ENCODE results near the gene PARD3. TPM values are rescaled to one million over a fixed set of nuclear protein-coding genes. Genes with fewer than 3 reads are reported as not detected.

The PARD3 gene
- total RNA-seq, 1 donor from 2014 or later, result 37.2 TPM

DNA sequence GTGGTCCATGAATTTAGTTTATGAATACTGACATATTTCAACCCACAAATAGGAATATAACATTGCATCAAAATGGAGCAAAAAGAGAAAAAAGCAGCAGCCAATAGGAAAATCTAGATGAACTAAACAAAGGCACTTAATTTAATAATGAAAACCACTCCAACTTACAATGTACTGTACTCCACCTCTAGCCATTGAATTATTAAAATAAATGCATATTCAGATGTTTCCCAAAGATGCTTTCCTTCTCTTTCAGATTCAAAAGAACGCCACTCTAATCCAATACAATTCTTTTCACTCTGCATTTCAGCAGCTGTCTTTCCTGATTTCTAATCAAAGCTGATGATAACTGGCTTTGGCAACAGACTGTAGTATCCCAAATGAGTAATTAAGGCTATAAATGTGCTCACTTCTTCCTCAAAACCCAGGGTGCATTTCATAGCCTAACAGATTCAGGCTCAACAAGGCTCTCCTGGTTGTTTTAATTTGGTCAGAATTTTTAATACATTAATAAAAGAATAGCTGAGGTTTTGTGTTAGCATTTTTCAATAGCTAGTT is 577.1 kb downstream of the PARD3 start:
- H3K9me3 Mint-ChIP-seq (ENCODE audit: unreplicated experiment), result no peaks in the 10 kb centered on the region
- H3K27ac Mint-ChIP-seq (ENCODE audit: unreplicated experiment), result no peak overlapping the region
- no peak for DNase-seq (ENCODE audit: extremely low spot score, unreplicated experiment)
- H3K36me3 Mint-ChIP-seq (ENCODE audit: unreplicated experiment), result peaks cover 3% of the 10 kb centered on the region
- no peaks in the 10 kb centered on the region for H3K27me3 Mint-ChIP-seq (ENCODE audit: unreplicated experiment)
- TF ChIP-seq CTCF (IDR thresholded peaks at IDR 0.05), result no peak
- H3K4me3 Mint-ChIP-seq (ENCODE audit: unreplicated experiment), result no peak overlapping the region
- peaks cover 26% of the 10 kb centered on the region for H3K4me1 Mint-ChIP-seq (ENCODE audit: unreplicated experiment)

DNA sequence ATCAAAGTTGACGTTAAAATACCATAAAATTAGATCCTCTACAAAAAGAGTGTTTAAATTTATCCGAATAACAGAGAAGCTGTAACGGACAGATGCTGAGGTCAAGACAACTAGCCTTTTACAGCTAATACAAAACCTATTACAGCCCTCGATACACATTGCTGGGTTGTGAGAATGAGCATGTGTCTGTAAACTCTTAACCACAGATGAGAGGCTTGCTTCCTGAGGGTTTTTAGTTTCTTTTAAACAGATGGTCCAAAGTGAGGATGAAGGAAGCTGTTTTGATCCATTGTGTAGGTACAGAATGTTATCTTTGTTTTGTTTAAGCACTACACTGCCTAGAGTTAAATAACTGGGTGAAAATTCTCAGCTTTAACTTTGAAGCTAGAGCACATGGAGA is 578.2 kb downstream of the PARD3 start:
- Mint-ChIP-seq H3K9me3 (ENCODE audit: unreplicated experiment) (no peaks in the 10 kb centered on the region), H3K4me1 (ENCODE audit: unreplicated experiment) (peaks cover 26% of the 10 kb centered on the region), H3K27ac (ENCODE audit: unreplicated experiment) (no peak overlapping the region), H3K4me3 (ENCODE audit: unreplicated experiment) (no peak overlapping the region), H3K27me3 (ENCODE audit: unreplicated experiment) (no peaks in the 10 kb centered on the region), H3K36me3 (ENCODE audit: unreplicated experiment) (peaks cover 3% of the 10 kb centered on the region)
- TF ChIP-seq CTCF (IDR thresholded peaks at IDR 0.05), result no peak
- no peak for DNase-seq (ENCODE audit: extremely low spot score, unreplicated experiment)

DNA sequence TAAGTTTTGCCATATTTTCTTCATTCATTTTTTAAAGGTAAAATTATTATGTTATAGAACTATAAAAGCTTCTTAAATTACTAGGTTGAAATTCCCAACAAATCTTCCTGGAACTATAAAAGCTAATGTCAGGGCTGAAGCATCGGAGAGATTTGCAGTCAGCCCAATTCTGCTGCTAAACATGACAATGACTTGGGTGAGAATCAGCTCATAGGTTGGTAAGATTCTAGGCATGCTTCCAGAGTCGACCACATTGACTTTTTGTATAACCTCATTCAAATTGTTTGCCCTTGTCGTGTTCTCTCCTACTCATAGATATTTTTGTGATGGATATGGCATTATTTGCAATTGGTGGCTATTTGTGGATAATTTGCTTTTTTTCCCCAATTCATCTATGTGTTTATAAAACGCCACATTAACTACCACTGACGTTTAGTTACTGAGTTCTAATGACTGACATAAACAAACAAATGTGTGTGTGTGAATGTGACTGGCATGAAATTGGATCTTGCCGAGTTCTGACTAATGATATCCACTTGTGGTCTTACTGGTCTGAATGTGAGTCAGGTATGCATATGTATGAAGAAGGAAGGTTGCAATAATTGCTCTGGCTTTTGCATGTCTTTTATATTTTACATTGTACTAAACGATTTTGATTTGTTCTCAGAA is 579.8 kb downstream of the PARD3 start:
- H3K36me3 Mint-ChIP-seq (ENCODE audit: unreplicated experiment), result peaks cover 3% of the 10 kb centered on the region
- no peak overlapping the region for H3K27ac Mint-ChIP-seq (ENCODE audit: unreplicated experiment)
- no peak overlapping the region for H3K4me3 Mint-ChIP-seq (ENCODE audit: unreplicated experiment)
- no peak for TF ChIP-seq CTCF (IDR thresholded peaks at IDR 0.05)
- H3K27me3 Mint-ChIP-seq (ENCODE audit: unreplicated experiment), result no peaks in the 10 kb centered on the region
- H3K9me3 Mint-ChIP-seq (ENCODE audit: unreplicated experiment), result no peaks in the 10 kb centered on the region
- H3K4me1 Mint-ChIP-seq (ENCODE audit: unreplicated experiment), result peaks cover 20% of the 10 kb centered on the region
- DNase-seq (ENCODE audit: extremely low spot score, unreplicated experiment), result no peak

DNA sequence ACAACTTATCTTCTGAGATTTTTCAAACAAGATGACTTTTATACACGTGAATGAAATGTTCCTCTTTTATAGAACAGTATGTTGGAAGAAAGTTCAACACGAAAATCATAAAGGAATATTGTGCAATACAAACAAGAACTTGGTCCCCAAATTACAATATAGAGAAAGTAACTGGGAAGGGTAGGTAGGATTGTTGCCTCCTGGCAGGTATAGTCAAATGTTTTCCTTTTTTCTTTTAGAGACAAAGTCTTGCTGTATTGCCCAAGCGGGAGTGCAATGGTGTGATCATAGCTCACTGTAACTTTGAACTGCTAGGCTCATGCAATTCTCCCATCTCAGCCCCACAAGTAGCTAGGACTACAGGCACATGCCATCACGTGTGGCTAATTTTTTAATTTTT is 582.6 kb downstream of the PARD3 start:
- Mint-ChIP-seq H3K9me3 (ENCODE audit: unreplicated experiment) (no peaks in the 10 kb centered on the region), H3K4me1 (ENCODE audit: unreplicated experiment) (no peaks in the 10 kb centered on the region), H3K27ac (ENCODE audit: unreplicated experiment) (no peak overlapping the region), H3K27me3 (ENCODE audit: unreplicated experiment) (no peaks in the 10 kb centered on the region), H3K4me3 (ENCODE audit: unreplicated experiment) (no peak overlapping the region), H3K36me3 (ENCODE audit: unreplicated experiment) (no peaks in the 10 kb centered on the region)
- TF ChIP-seq CTCF (IDR thresholded peaks at IDR 0.05), result no peak
- no peak for DNase-seq (ENCODE audit: extremely low spot score, unreplicated experiment)

DNA sequence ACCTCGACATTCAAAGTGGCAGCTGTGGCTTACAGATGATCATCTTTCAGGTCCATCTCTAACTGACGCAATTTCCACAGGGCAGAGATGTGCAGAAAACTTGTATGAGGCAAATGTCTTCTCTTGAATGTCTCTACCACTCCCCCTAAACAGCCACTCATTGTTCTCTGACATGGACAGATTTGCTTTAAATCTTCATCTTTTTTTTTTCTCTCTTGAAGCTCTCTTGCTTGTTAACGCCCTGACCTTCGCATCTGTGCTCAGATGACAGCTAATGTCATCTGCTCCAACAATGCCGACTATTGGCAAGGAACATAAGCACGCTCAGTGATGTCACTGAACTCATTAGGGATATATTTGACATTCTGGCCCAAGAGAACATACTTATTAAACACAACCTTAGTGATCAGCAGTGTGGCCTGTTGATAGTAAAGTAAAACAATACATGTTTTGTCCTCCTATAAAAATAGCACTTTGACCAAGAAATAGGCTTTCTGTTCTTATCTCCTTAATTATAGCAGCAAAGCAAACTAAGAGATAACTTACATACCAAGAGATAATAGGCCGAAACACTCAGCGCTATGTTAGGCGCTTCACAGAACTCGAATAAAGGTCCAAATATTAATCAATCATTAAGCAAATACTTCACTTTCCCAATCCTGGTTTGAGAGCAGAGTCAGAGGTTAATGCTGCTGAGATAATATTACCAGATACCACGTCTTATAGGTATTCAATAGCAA is 583.5 kb downstream of the PARD3 start:
- no peak overlapping the region for H3K4me3 Mint-ChIP-seq (ENCODE audit: unreplicated experiment)
- no peak for TF ChIP-seq CTCF (IDR thresholded peaks at IDR 0.05)

More for the DNA sequence above, 583.5 kb downstream of the PARD3 start:
- H3K9me3 Mint-ChIP-seq (ENCODE audit: unreplicated experiment), result peaks cover 5% of the 10 kb centered on the region
- no peak overlapping the region for H3K27ac Mint-ChIP-seq (ENCODE audit: unreplicated experiment)
- peaks cover 2% of the 10 kb centered on the region for H3K4me1 Mint-ChIP-seq (ENCODE audit: unreplicated experiment)
- no peak for DNase-seq (ENCODE audit: extremely low spot score, unreplicated experiment)
- no peaks in the 10 kb centered on the region for H3K27me3 Mint-ChIP-seq (ENCODE audit: unreplicated experiment)
- peaks cover 5% of the 10 kb centered on the region for H3K36me3 Mint-ChIP-seq (ENCODE audit: unreplicated experiment)
